ENCODE results near the gene DNAJC2.

DNA sequence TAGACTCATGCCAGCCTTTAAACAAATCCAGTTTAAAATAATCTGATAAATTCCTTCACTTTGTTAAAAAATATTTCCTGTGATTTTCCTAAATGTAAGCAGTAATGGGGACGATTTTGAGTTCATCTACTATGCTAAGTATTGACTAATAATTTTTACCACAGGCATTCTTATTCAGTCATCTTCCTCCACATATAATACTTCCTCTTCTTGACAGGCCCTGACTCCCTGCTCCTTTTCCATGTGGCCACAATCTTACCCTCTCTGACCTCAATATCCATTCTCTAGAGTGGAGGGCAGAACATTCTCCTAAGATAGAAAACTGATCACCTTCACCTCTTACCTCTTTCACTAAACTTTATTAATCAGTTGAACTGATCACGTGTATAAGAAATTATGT is 7.8 kb downstream of the DNAJC2 start:
- no peak for TF ChIP-seq CTCF (IDR thresholded peaks at IDR 0.05; ENCODE audit: low read length)
- TF ChIP-seq EZH2 (optimal IDR thresholded peaks at IDR 0.05; ENCODE audit: low read depth, low read length): no peak
- TF ChIP-seq EZH2phosphoT487 (IDR thresholded peaks at IDR 0.05; ENCODE audit: low read length): no peak

Measured in MM.1S (cell line).